SJCRH30 (cell line): Measurements from ENCODE around the gene DDT. TPM values are rescaled to one million over a fixed set of nuclear protein-coding genes. Genes with fewer than 3 reads are reported as not detected.
"Not testable (repeated sequence)": the region's sequence is repeated elsewhere in the genome, so short reads cannot be mapped to it uniquely, and the experiment has no call there.

Source experiments
- DNase-seq, 2 experiments: peaks; one replicate each; pipeline ENCODE4 v3.0.0-alpha.2; 2015 to 2020
- H3K27ac ChIP-seq: fragments of 250-450 bp; sonication (Bioruptor Pico); 2 replicates; pipeline ENCODE4 v1.5.1; 2020; ENCODE audit warnings: mild to moderate bottlenecking, moderate library complexity
- H3K27me3 ChIP-seq: fragments of 250-450 bp; sonication (Bioruptor Pico); 2 replicates; pipeline ENCODE4 v1.5.1; 2020; ENCODE audit warnings: mild to moderate bottlenecking, moderate library complexity
- H3K36me3 ChIP-seq: fragments of 250-450 bp; sonication (Bioruptor Pico); 2 replicates; pipeline ENCODE4 v1.5.1; 2020; ENCODE audit warnings: mild to moderate bottlenecking, moderate library complexity
- H3K4me1 ChIP-seq: fragments of 250-450 bp; sonication (Bioruptor Pico); 2 replicates; pipeline ENCODE4 v1.5.1; 2020; ENCODE audit warnings: mild to moderate bottlenecking, moderate library complexity
- H3K4me3 ChIP-seq: fragments of 250-450 bp; sonication (Bioruptor Pico); 2 replicates; pipeline ENCODE4 v1.5.1; 2020; ENCODE audit warnings: mild to moderate bottlenecking, moderate library complexity
- H3K9me3 ChIP-seq: fragments of 250-450 bp; sonication (Bioruptor Pico); replicated peaks from 2 replicates; pipeline ENCODE4 v1.5.1; 2020; ENCODE audit warnings: mild to moderate bottlenecking, moderate library complexity
- total RNA-seq: library from RNA; depleted of rRNA; stranded (reverse); fragments of >200 nt; shearing (Covaris generic); gene quantifications from 2 replicates; pipeline ENCODE4 v1.2.3, GENCODE V29; 2014; rRNA removed

The DDT gene
- total RNA-seq: 116 and 143 TPM in 2 replicates

DNA sequence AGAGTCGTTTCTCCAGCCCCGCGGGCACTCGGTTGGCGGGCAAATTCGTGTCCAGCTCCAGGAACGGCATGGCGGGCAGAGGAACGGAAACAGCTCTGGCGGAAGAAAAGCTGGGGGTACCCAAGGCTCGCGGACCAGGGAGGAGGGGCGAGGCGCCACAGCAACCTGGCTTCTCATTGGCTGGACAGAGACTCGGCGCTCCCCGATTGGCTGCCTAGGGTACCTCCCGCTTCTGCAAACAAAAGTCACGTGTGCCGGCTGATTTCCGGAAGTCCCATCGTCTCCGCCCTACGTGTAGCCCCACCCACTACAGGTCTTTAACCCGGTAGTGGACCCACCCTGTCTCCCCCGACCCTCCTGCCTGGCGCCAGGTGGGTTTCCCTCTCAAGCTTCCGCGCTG, at the start of gene DDT:
DDT (minus strand) TSS at position 97 of the 400 bp plus-strand sequence; CDS start at position 70, 27 bp downstream.
- peaks cover 20% of the 10 kb centered on the region for H3K36me3 ChIP-seq
- H3K4me3 ChIP-seq, DNase-seq, H3K27ac ChIP-seq, H3K4me1 ChIP-seq, H3K9me3 ChIP-seq, H3K27me3 ChIP-seq: not testable (repeated sequence)

DNA sequence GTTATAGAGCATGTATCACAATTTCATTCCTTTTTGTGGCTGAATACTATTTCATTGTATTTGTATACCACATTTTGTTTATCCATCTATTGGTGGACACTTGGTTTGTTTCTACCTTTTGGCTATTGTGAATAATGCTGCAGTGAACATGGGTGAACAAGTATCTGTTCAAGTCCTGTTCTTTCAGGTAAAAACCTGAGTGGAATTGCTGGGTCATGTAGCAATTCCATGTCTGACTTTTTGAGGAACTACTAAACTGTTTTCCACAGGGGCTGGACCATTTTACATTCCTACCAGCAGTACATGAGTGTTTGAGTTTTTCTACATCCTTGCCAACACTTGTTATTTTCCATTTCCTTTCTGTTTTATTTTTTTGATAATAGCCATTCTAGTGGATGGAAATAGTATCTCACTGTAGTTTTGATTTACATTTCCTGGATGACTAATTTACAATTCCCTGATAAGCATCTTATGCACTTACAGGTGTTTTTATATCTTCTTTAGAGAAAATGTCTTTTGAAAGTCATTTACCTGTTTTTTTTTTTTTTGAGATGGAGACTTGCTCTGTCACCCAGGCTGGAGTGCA, 49.1 kb upstream of the DDT start:
- H3K9me3 ChIP-seq: no peaks in the 10 kb centered on the region
- no peak for DNase-seq
- no peaks in the 10 kb centered on the region for H3K4me1 ChIP-seq
- peaks cover 3% of the 10 kb centered on the region; the same call in 1 of the 2 replicates for H3K36me3 ChIP-seq
- no peak overlapping the region for H3K4me3 ChIP-seq
- no peak overlapping the region for H3K27ac ChIP-seq
- no peaks in the 10 kb centered on the region for H3K27me3 ChIP-seq

GRCh38 chr22:24021304-24021703, 47.1 kb upstream of the DDT start:
- Histone ChIP-seq H3K27me3 (no peaks in the 10 kb centered on the region), H3K9me3 (peaks cover 3% of the 10 kb centered on the region; the same call in 1 of the 2 replicates), H3K36me3 (peaks cover 3% of the 10 kb centered on the region; the same call in 1 of the 2 replicates), H3K4me3 (no peak overlapping the region), H3K27ac (no peak overlapping the region), H3K4me1 (no peaks in the 10 kb centered on the region)
- no peak for DNase-seq

GRCh38 chr22:24016156-24016555, 41.9 kb upstream of the DDT start:
- H3K4me1 ChIP-seq: 0 out of 2 replicates have a peak, but pooled peaks cover 2% of the 10 kb centered on the region
- no peaks in the 10 kb centered on the region for H3K27me3 ChIP-seq
- peaks cover 8% of the 10 kb centered on the region; the same call in 1 of the 2 replicates for H3K9me3 ChIP-seq
- H3K4me3 ChIP-seq: no peak overlapping the region
- no peak for DNase-seq
- no peaks in the 10 kb centered on the region for H3K36me3 ChIP-seq
- no peak overlapping the region for H3K27ac ChIP-seq

- Histone ChIP-seq H3K4me1 (0 out of 2 replicates have a peak, but pooled peaks cover 2% of the 10 kb centered on the region), H3K4me3 (peak overlapping the region; percentile 79), H3K27me3 (no peaks in the 10 kb centered on the region), H3K9me3 (peaks cover 8% of the 10 kb centered on the region; the same call in 1 of the 2 replicates), H3K36me3 (no peaks in the 10 kb centered on the region), H3K27ac (peak overlapping the region; percentile 14; the same call in 1 of the 2 replicates)
- DNase-seq: no peak
Observed at GRCh38 chr22:24011735-24012068, 37.5 kb upstream of the DDT start.

- Histone ChIP-seq H3K36me3 (no peaks in the 10 kb centered on the region), H3K4me1 (0 out of 2 replicates have a peak, but pooled peaks cover 2% of the 10 kb centered on the region), H3K27ac (no peak overlapping the region), H3K27me3 (no peaks in the 10 kb centered on the region), H3K4me3 (no peak overlapping the region), H3K9me3 (no peaks in the 10 kb centered on the region)
- no peak for DNase-seq
Observed at GRCh38 chr22:24010018-24010391, 35.8 kb upstream of the DDT start.

GRCh38 chr22:24009227-24010017, 35.2 kb upstream of the DDT start:
- H3K4me1 ChIP-seq: 0 out of 2 replicates have a peak, but pooled peaks cover 2% of the 10 kb centered on the region
- DNase-seq: no peak
- H3K36me3 ChIP-seq: no peaks in the 10 kb centered on the region
- H3K27me3 ChIP-seq: no peaks in the 10 kb centered on the region
- H3K9me3 ChIP-seq: no peaks in the 10 kb centered on the region
- no peak overlapping the region for H3K27ac ChIP-seq
- no peak overlapping the region for H3K4me3 ChIP-seq

GRCh38 chr22:24008381-24009226, 34.4 kb upstream of the DDT start:
- Histone ChIP-seq H3K27me3 (no peaks in the 10 kb centered on the region), H3K4me1 (0 out of 2 replicates have a peak, but pooled peaks cover 2% of the 10 kb centered on the region)

GRCh38 chr22:24008022-24008283, 33.7 kb upstream of the DDT start:
- Histone ChIP-seq H3K36me3 (no peaks in the 10 kb centered on the region), H3K4me3 (no peak overlapping the region), H3K27ac (no peak overlapping the region), H3K27me3 (no peaks in the 10 kb centered on the region), H3K9me3 (no peaks in the 10 kb centered on the region), H3K4me1 (0 out of 2 replicates have a peak, but pooled peaks cover 2% of the 10 kb centered on the region)
- DNase-seq: no peak

More at GRCh38 chr22:24008381-24009226, 34.4 kb upstream of the DDT start:
- H3K27ac ChIP-seq: no peak overlapping the region
- no peak for DNase-seq
- no peaks in the 10 kb centered on the region for H3K9me3 ChIP-seq
- H3K36me3 ChIP-seq: no peaks in the 10 kb centered on the region
- no peak overlapping the region for H3K4me3 ChIP-seq

DNA sequence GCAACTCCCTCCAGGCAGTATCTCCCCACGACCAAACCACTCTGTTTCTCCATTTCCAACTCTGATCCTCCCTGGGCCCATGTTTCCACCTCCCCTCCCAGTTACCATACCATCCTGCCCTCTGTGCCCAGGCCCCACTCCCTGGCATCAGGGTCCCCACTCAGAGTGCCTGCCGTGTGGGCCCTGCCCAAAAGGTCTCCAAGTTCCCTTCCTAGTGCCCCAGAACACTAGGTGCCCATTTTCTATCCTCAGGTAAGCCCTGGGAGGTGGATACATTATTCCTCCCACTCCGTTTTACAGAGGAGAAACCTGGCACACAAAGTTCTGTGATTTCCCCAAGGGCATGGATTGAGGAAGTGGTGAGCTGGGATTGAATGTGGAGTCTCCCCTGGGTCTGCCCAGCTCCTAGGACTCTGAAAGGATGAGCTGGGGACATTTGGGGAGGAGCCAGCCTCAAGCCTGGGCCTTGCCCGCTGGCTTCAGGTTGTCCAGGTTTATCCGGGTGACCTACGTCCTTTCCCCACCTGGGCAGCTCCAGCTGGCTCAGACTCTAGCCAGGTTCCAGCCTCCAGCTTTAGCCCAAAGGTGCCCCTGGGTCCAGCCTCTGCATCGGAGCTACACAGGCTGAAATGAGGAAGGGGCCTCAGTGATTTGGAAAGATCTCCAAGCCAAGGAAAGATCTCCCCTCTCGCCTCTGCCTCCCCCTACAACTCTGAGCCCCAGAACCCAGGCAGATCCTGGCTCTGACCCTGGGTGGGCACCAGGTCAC, 33.2 kb upstream of the DDT start:
- 0 out of 2 replicates have a peak, but pooled peaks cover 2% of the 10 kb centered on the region for H3K4me1 ChIP-seq
- H3K9me3 ChIP-seq: no peaks in the 10 kb centered on the region
- no peak for DNase-seq
- H3K4me3 ChIP-seq: no peak overlapping the region
- no peaks in the 10 kb centered on the region for H3K36me3 ChIP-seq
- H3K27ac ChIP-seq: no peak overlapping the region
- no peaks in the 10 kb centered on the region for H3K27me3 ChIP-seq

DNA sequence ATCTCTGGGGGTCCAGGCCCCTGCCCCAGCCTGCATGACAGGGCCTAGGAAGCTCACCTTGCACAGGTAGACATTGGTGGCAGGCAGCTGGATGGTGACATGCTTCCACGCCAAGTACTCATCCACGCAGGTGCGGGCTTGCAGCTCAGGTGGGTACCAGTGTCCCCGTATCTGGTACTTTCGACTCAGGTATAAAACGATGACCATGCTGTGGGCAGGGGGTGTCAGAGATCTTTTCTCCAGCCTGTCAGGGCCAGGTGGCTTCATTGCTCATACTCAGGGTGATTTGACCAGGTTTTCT, 32.6 kb upstream of the DDT start:
- Histone ChIP-seq H3K36me3 (no peaks in the 10 kb centered on the region), H3K27me3 (no peaks in the 10 kb centered on the region), H3K4me3 (no peak overlapping the region), H3K27ac (no peak overlapping the region), H3K9me3 (no peaks in the 10 kb centered on the region), H3K4me1 (no peaks in the 10 kb centered on the region)
- no peak for DNase-seq

DNA sequence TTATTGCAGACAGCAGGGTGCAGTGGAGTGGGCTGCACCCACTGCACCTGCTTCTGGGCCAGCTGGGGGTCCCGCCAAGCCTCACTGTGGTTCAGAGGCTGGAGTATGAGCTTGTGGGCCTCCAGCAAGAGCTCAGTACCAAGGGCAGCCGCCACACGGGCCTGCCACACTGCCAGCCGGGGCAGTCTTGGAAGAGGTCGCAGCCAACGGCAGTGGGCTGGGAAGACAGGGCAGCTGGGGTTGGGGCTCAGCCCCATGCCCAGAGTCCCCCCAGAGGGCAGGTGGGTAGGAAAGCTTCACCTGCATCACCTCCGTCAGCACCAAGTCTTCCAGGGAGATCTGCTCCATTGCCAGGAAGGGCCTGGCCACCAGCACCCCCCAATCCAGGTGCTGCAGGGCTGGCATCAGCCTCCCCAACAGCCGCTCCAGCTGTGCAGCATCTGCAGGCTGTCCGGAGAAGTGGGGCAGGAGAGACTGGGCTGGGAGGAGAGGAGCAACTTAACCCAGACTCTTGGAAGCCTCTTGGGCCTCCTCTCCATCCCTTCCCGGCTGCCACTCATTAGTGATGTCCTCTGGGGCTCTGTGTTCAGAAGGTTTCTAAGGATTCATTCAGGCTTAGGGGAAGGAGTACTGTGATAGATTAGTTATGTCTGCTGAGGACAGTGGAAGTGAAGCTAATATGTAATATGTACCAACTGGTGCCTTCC, 32.1 kb upstream of the DDT start:
- DNase-seq: no peak
- no peaks in the 10 kb centered on the region for H3K27me3 ChIP-seq
- no peaks in the 10 kb centered on the region for H3K9me3 ChIP-seq
- H3K4me3 ChIP-seq: no peak overlapping the region
- no peak overlapping the region for H3K27ac ChIP-seq
- no peaks in the 10 kb centered on the region for H3K36me3 ChIP-seq
- no peaks in the 10 kb centered on the region for H3K4me1 ChIP-seq

GRCh38 chr22:24005201-24005600, 31.0 kb upstream of the DDT start, which contains the start of gene GSTT4:
Gene GSTT4, minus strand, starts transcription at chr22:24005453. Its CDS starts 97 bp downstream, at chr22:24005356.
- H3K9me3 ChIP-seq: no peaks in the 10 kb centered on the region
- no peaks in the 10 kb centered on the region for H3K27me3 ChIP-seq
- H3K27ac ChIP-seq: no peak within 1 kb of the TSS
- H3K4me3 ChIP-seq: no peak within 1 kb of the TSS
- no peak for DNase-seq
- H3K36me3 ChIP-seq: no peaks in the 10 kb centered on the region
- H3K4me1 ChIP-seq: no peaks in the 10 kb centered on the region

DNA sequence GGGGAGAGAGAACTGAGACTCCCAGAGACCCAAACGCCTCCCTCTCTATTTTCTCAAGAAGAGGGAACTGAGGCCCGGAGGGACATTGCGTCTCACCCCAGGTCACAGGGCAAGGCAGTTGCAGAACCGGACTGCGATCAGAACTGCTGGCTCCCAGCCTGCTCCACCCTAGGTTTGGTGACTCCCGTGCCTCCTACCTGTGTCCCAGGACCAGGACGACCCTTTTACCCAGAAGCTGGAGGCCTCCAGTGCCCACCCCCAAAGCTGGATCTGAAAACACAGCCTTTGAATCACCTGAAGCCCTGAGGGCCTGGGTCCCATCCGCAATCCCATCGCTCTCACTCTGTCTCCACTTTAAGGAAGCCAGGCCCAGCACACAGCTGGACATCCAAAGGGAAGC, 29.6 kb upstream of the DDT start:
- Histone ChIP-seq H3K27ac (no peak overlapping the region), H3K36me3 (no peaks in the 10 kb centered on the region), H3K27me3 (no peaks in the 10 kb centered on the region), H3K4me3 (no peak overlapping the region), H3K4me1 (no peaks in the 10 kb centered on the region), H3K9me3 (no peaks in the 10 kb centered on the region)
- no peak for DNase-seq
